Neuronal stem cell (in vitro differentiated cells): Measurements from ENCODE around the gene SCAMP3.
"Not testable (repeated sequence)": the region's sequence is repeated elsewhere in the genome, so short reads cannot be mapped to it uniquely, and the experiment has no call there.

Source experiments
- DNase-seq: peaks from one replicate; pipeline ENCODE4 v3.0.0-alpha.2; 2013; ENCODE audit warnings: low spot score
- H2AFZ ChIP-seq: one replicate; pipeline ENCODE4 v1.6.1; 2013; ENCODE audit warnings: mild to moderate bottlenecking, low read length, inconsistent platforms
- H2AK5ac ChIP-seq: 2 replicates; pipeline ENCODE4 v1.6.1; 2013; ENCODE audit warnings: low read depth, mild to moderate bottlenecking, inconsistent platforms, low read length, moderate library complexity, mixed read lengths
- H2BK120ac ChIP-seq: 2 replicates; pipeline ENCODE4 v1.6.1; 2013; ENCODE audit warnings: low read depth, mild to moderate bottlenecking, inconsistent platforms, low read length, moderate library complexity, mixed read lengths
- H2BK12ac ChIP-seq: one replicate; pipeline ENCODE4 v1.6.1; 2013; ENCODE audit warnings: low read length, inconsistent platforms
- H2BK15ac ChIP-seq: 2 replicates; pipeline ENCODE4 v1.6.1; 2013; ENCODE audit warnings: mild to moderate bottlenecking, low read length, inconsistent platforms, mixed read lengths
- H2BK5ac ChIP-seq: one replicate; pipeline ENCODE4 v1.6.1; 2013; ENCODE audit warnings: inconsistent platforms, mild to moderate bottlenecking, low read length, moderate library complexity
- H3K14ac ChIP-seq: one replicate; pipeline ENCODE4 v1.6.1; 2013; ENCODE audit warnings: low read length, inconsistent platforms
- H3K18ac ChIP-seq: 2 replicates; pipeline ENCODE4 v1.6.1; 2013; ENCODE audit warnings: low read length, inconsistent platforms
- H3K23ac ChIP-seq: 2 replicates; pipeline ENCODE4 v1.6.1; 2013; ENCODE audit warnings: low read depth, mild to moderate bottlenecking, mixed read lengths, low read length, inconsistent platforms; ENCODE audit not compliant: poor library complexity
- H3K27ac ChIP-seq: replicated peaks from 3 replicates; pipeline ENCODE4 v1.5.1; 2013; ENCODE audit warnings: low read length, inconsistent platforms
- H3K27me3 ChIP-seq, 3 experiments: 2 replicates each; pipeline ENCODE4 v1.6.1; 2013; ENCODE audit warnings: low read length in 3 of 3, mild to moderate bottlenecking in 2 of 3, inconsistent platforms in 1 of 3, low read depth in 1 of 3, mixed read lengths in 1 of 3, moderate library complexity in 1 of 3; ENCODE audit not compliant: control insufficient read depth in 3 of 3, insufficient read depth in 3 of 3
- H3K36me3 ChIP-seq, 2 donors: replicated peaks in 1 of 2; 2 replicates each; pipeline ENCODE4 v1.6.1; 2013; ENCODE audit warnings: low read length in 2 of 2; ENCODE audit not compliant: control insufficient read depth in 2 of 2, insufficient read depth in 2 of 2
- H3K4ac ChIP-seq: 2 replicates; pipeline ENCODE4 v1.6.1; 2013; ENCODE audit warnings: inconsistent platforms, mild to moderate bottlenecking, low read length, moderate library complexity
- H3K4me1 ChIP-seq, 2 donors: 1 replicate in 1 of 2; 2 replicates in 1 of 2; pipeline ENCODE4 v1.6.1; 2013; ENCODE audit warnings: low read length in 2 of 2, low read depth in 1 of 2; ENCODE audit not compliant: control insufficient read depth in 2 of 2, insufficient read depth in 1 of 2
- H3K4me2 ChIP-seq: one replicate; pipeline ENCODE4 v1.6.1; 2013; ENCODE audit warnings: mild to moderate bottlenecking, low read length, inconsistent platforms; ENCODE audit not compliant: insufficient read depth, poor library complexity, severe bottlenecking
- H3K4me3 ChIP-seq, 2 donors: 2 replicates each; pipeline ENCODE4 v1.5.1; 2013; ENCODE audit warnings: low read length in 2 of 2, mild to moderate bottlenecking in 2 of 2, inconsistent platforms in 1 of 2, moderate library complexity in 1 of 2
- H3K79me1 ChIP-seq: one replicate; pipeline ENCODE4 v1.6.1; 2013; ENCODE audit warnings: low read depth, mild to moderate bottlenecking, inconsistent platforms, low read length, moderate library complexity
- H3K9ac ChIP-seq: one replicate; pipeline ENCODE4 v1.6.1; 2013; ENCODE audit warnings: mild to moderate bottlenecking, low read depth, low read length, inconsistent platforms; ENCODE audit not compliant: poor library complexity
- H3K9me3 ChIP-seq, 2 donors: replicated peaks in 1 of 2; 2 replicates each; pipeline versions ENCODE3 to v1.6.1; 2013; ENCODE audit warnings: low read length in 2 of 2, mild to moderate bottlenecking in 2 of 2, inconsistent platforms in 1 of 2, low read depth in 1 of 2, mixed read lengths in 1 of 2, moderate library complexity in 1 of 2; ENCODE audit not compliant: control insufficient read depth in 2 of 2, insufficient read depth in 1 of 2
- H4K8ac ChIP-seq: one replicate; pipeline ENCODE4 v1.6.1; 2013; ENCODE audit warnings: low read depth, mild to moderate bottlenecking, inconsistent platforms, low read length, moderate library complexity
- H4K91ac ChIP-seq: one replicate; pipeline ENCODE4 v1.6.1; 2013; ENCODE audit warnings: low read length, low read depth, mild to moderate bottlenecking, inconsistent platforms; ENCODE audit not compliant: poor library complexity
- WGBS, 2 donors: extraction: QIAGEN DNeasy Blood & Tissue Kit; methylation state at CpG; one replicate each; pipeline ENCODE4 v1.1.7; 2013; ENCODE audit warnings: missing lambda C conversion rate in 2 of 2, mixed read lengths in 1 of 2; ENCODE audit not compliant: insufficient read length in 2 of 2, insufficient replicate concordance in 1 of 2; ENCODE audit errors: extremely low coverage in 2 of 2; 5-methylcytosine and 5-hydroxymethylcytosine counted together

The SCAMP3 gene

GRCh38 chr1:155214702-155215101 lies 47.5 kb downstream of the SCAMP3 start:
- not testable (repeated sequence) for H3K4me2 ChIP-seq, H3K4ac ChIP-seq, DNase-seq, H2AFZ ChIP-seq, H3K27me3 ChIP-seq, H4K8ac ChIP-seq, H3K9me3 ChIP-seq, H3K27ac ChIP-seq, H3K18ac ChIP-seq, H3K4me1 ChIP-seq, H3K4me3 ChIP-seq, H2BK12ac ChIP-seq, H2BK120ac ChIP-seq, H4K91ac ChIP-seq, H3K79me1 ChIP-seq, H2AK5ac ChIP-seq, H3K23ac ChIP-seq, H2BK5ac ChIP-seq, H2BK15ac ChIP-seq, H3K9ac ChIP-seq, H3K14ac ChIP-seq
- peaks cover 4 to 42% of the 10 kb centered on the region in 2 donors for H3K36me3 ChIP-seq
- no CpG with 5 or more reads among the region's 10 CpGs for WGBS, 2 donors

GRCh38 chr1:155212051-155212440 lies 50.1 kb downstream of the SCAMP3 start:
- H3K18ac ChIP-seq, H3K14ac ChIP-seq, H3K23ac ChIP-seq, H2AK5ac ChIP-seq, H3K4me2 ChIP-seq, H3K27me3 ChIP-seq, H3K79me1 ChIP-seq, H2AFZ ChIP-seq, H3K4ac ChIP-seq, H3K9ac ChIP-seq, H2BK120ac ChIP-seq, H3K4me3 ChIP-seq, H4K91ac ChIP-seq, H3K9me3 ChIP-seq, H4K8ac ChIP-seq, H2BK12ac ChIP-seq, DNase-seq, H2BK15ac ChIP-seq, H2BK5ac ChIP-seq, H3K27ac ChIP-seq: not testable (repeated sequence)
- Histone ChIP-seq H3K36me3 (peaks cover 4 to 33% of the 10 kb centered on the region in 2 donors), H3K4me1 (peaks cover 8 to 13% of the 10 kb centered on the region in 2 donors)
- WGBS, 2 donors, result no CpG with 5 or more reads among the region's 7 CpGs

GRCh38 chr1:155211381-155212050 lies 50.6 kb downstream of the SCAMP3 start:
- not testable (repeated sequence) for H3K14ac ChIP-seq, DNase-seq, H3K4me3 ChIP-seq, H2BK5ac ChIP-seq, H2BK12ac ChIP-seq, H2BK120ac ChIP-seq, H3K9me3 ChIP-seq, H2AFZ ChIP-seq, H4K91ac ChIP-seq, H3K27me3 ChIP-seq, H3K79me1 ChIP-seq, H3K18ac ChIP-seq, H3K23ac ChIP-seq, H2BK15ac ChIP-seq, H4K8ac ChIP-seq, H3K27ac ChIP-seq, H3K4me2 ChIP-seq, H3K4ac ChIP-seq, H2AK5ac ChIP-seq, H3K9ac ChIP-seq
- Histone ChIP-seq H3K36me3 (peaks cover 4 to 30% of the 10 kb centered on the region in 2 donors), H3K4me1 (peaks cover 11 to 13% of the 10 kb centered on the region in 2 donors)
- WGBS, 2 donors, result no CpG with 5 or more reads among the region's 13 CpGs

GRCh38 chr1:155210314-155211104 lies 51.7 kb downstream of the SCAMP3 start:
- Histone ChIP-seq H2BK12ac (no peak overlapping the region), H2AK5ac (no peak overlapping the region), H3K4me1 (peaks cover 13 to 15% of the 10 kb centered on the region in 2 donors), H3K4ac (no peak overlapping the region), H2BK120ac (no peak overlapping the region), H3K4me2 (no peak overlapping the region), H3K18ac (no peak overlapping the region), H3K36me3 (peaks cover 3 to 27% of the 10 kb centered on the region in 2 donors), H3K4me3 (no peak overlapping the region), H2BK5ac (no peak overlapping the region), H3K9me3 (no peaks in the 10 kb centered on the region), H4K8ac (no peak overlapping the region), H3K9ac (no peak overlapping the region), H3K27me3 (no peaks in the 10 kb centered on the region), H3K27ac (no peak overlapping the region), H3K14ac (no peak overlapping the region), H2BK15ac (no peak overlapping the region), H4K91ac (no peak overlapping the region), H2AFZ (no peak overlapping the region), H3K79me1 (peaks cover 6% of the 10 kb centered on the region), H3K23ac (no peak overlapping the region)
- no peak for DNase-seq
- no CpG with 5 or more reads among the region's 4 CpGs for WGBS, 2 donors
